H1 (cell line): ENCODE data around the gene ARID5B. TPM values are rescaled to one million over a fixed set of nuclear protein-coding genes. Genes with fewer than 3 reads are reported as not detected.

ENCODE experiments used
- CTCF ChIA-PET: fragments of 300-600 bp; sonication (Branson Sonifier 250); formaldehyde crosslinking; loops from one replicate; lab custom pipeline; 2021; ENCODE audit not compliant: partially characterized antibody; lab: Charles Lee
- POLR2A ChIA-PET: fragments of 300-600 bp; sonication (Branson Sonifier 250); formaldehyde crosslinking; loops from one replicate; lab custom pipeline; 2021; ENCODE audit warnings: inconsistent platforms; ENCODE audit not compliant: partially characterized antibody; lab: Charles Lee
- DNase-seq, 2 experiments: peaks; one replicate each; pipeline versions ENCODE4 v3.0.0 to v3.0.0-alpha.2; 2010 to 2022; ENCODE audit warnings: low spot score in 2 of 2, low read depth in 1 of 2, mixed read lengths in 1 of 2
- FAIRE-seq: peaks from 2 replicates; lab custom pipeline; 2011; peaks lifted over from hg19 to GRCh38; lab: Jason Lieb, UNC
- H2AFZ ChIP-seq: 2 replicates; pipeline ENCODE4 v1.8.1; 2012; ENCODE audit warnings: low read length, inconsistent platforms
- H2AK5ac ChIP-seq: 2 replicates; pipeline ENCODE4 v1.6.1; 2013; ENCODE audit warnings: low read depth, low read length
- H2BK120ac ChIP-seq: replicated peaks from 2 replicates; pipeline ENCODE3; 2013; ENCODE audit warnings: low read depth, low read length, inconsistent platforms
- H2BK12ac ChIP-seq: 2 replicates; pipeline ENCODE4 v1.6.1; 2013; ENCODE audit warnings: low read depth, low read length
- H2BK15ac ChIP-seq: 2 replicates; pipeline ENCODE4 v1.6.1; 2013; ENCODE audit warnings: low read length
- H2BK20ac ChIP-seq: 2 replicates; pipeline ENCODE4 v1.6.1; 2013; ENCODE audit warnings: low read length
- H2BK5ac ChIP-seq: 2 replicates; pipeline ENCODE4 v1.6.1; 2013; ENCODE audit warnings: low read depth, low read length
- H3K14ac ChIP-seq: 2 replicates; pipeline ENCODE4 v1.6.1; 2013; ENCODE audit warnings: inconsistent platforms; ENCODE audit not compliant: insufficient read length
- H3K18ac ChIP-seq: 2 replicates; pipeline ENCODE4 v1.6.1; 2013; ENCODE audit warnings: low read length; ENCODE audit errors: extremely low read depth
- H3K23ac ChIP-seq: 2 replicates; pipeline ENCODE4 v1.6.1; 2013; ENCODE audit warnings: inconsistent platforms; ENCODE audit not compliant: insufficient read length
- H3K23me2 ChIP-seq: 2 replicates; pipeline ENCODE4 v1.6.1; 2013; ENCODE audit warnings: low read depth, low read length
- H3K27ac ChIP-seq: 2 replicates; pipeline ENCODE4 v1.6.1; 2011; ENCODE audit warnings: low read depth, low read length, inconsistent platforms
- H3K27me3 ChIP-seq, 4 experiments: replicated peaks in 1 of 4; 1 replicate in 1 of 4; 2 replicates in 3 of 4; pipeline versions ENCODE4 v1.6.1 to v1.8.1; 2011 to 2013; ENCODE audit warnings: low read length in 3 of 4, mild to moderate bottlenecking in 3 of 4, inconsistent platforms in 2 of 4, mixed read lengths in 2 of 4, moderate library complexity in 1 of 4; ENCODE audit not compliant: control insufficient read depth in 3 of 4, insufficient read depth in 3 of 4; ENCODE audit errors: extremely low read depth in 1 of 4
- H3K36me3 ChIP-seq, 4 experiments: 2 replicates each; pipeline versions ENCODE4 v1.6.1 to v1.8.1; 2011 to 2013; ENCODE audit warnings: mild to moderate bottlenecking in 4 of 4, low read length in 3 of 4, moderate library complexity in 2 of 4, control low read depth in 1 of 4, inconsistent platforms in 1 of 4; ENCODE audit not compliant: insufficient read depth in 4 of 4, control insufficient read depth in 2 of 4
- H3K4ac ChIP-seq: replicated peaks from 2 replicates; pipeline ENCODE3; 2013; ENCODE audit warnings: low read length, low read depth, mixed read lengths, inconsistent platforms; ENCODE audit not compliant: insufficient read length
- H3K4me1 ChIP-seq, 4 experiments: replicated peaks in 1 of 4; 1 replicate in 1 of 4; 2 replicates in 3 of 4; pipeline versions ENCODE4 v1.6.1 to v1.8.1; 2011 to 2013; ENCODE audit warnings: low read length in 3 of 4, inconsistent platforms in 2 of 4, mixed read lengths in 1 of 4; ENCODE audit not compliant: insufficient read depth in 4 of 4, control insufficient read depth in 3 of 4
- H3K4me2 ChIP-seq, 2 experiments: 2 replicates each; pipeline versions ENCODE4 v1.6.1 to v1.8.1; 2011 to 2013; ENCODE audit warnings: low read depth in 2 of 2, low read length in 2 of 2, control low read depth in 1 of 2, inconsistent platforms in 1 of 2, mild to moderate bottlenecking in 1 of 2; ENCODE audit not compliant: insufficient read depth in 1 of 2
- H3K4me3 ChIP-seq, 4 experiments: fragments of 200-600, 300-600 bp in 1 of 4; sonication (generic), shearing (Covaris generic), sonication (Bioruptor Twin) in 1 of 4; 2 replicates each; pipeline versions ENCODE4 v1.5.1 to v1.8.1; 2011 to 2016; ENCODE audit warnings: low read length in 4 of 4, low read depth in 3 of 4, control low read depth in 2 of 4, inconsistent platforms in 2 of 4, mild to moderate bottlenecking in 2 of 4, mixed read lengths in 1 of 4, moderate library complexity in 1 of 4; ENCODE audit not compliant: insufficient read depth in 2 of 4; ENCODE audit errors: extremely low read depth in 1 of 4
- H3K56ac ChIP-seq: replicated peaks from 2 replicates; pipeline ENCODE3; 2013; ENCODE audit warnings: low read depth, mild to moderate bottlenecking, mixed read lengths, low read length, inconsistent platforms; ENCODE audit not compliant: insufficient read length
- H3K79me1 ChIP-seq: 2 replicates; pipeline ENCODE4 v1.6.1; 2013; ENCODE audit warnings: low read depth, low read length, control low read depth
- H3K79me2 ChIP-seq, 2 experiments: 2 replicates each; pipeline versions ENCODE4 v1.6.1 to v1.8.1; 2012 to 2013; ENCODE audit warnings: low read length in 2 of 2, mild to moderate bottlenecking in 2 of 2, inconsistent platforms in 1 of 2; ENCODE audit not compliant: insufficient read depth in 2 of 2, control insufficient read depth in 1 of 2
- H3K9ac ChIP-seq, 4 experiments: replicated peaks in 1 of 4; 1 replicate in 1 of 4; 2 replicates in 3 of 4; pipeline versions ENCODE4 v1.6.1 to v1.8.1; 2011 to 2013; ENCODE audit warnings: low read depth in 3 of 4, low read length in 3 of 4, control low read depth in 2 of 4, mild to moderate bottlenecking in 2 of 4, moderate library complexity in 2 of 4, inconsistent platforms in 1 of 4; ENCODE audit errors: extremely low read depth in 1 of 4
- H3K9me3 ChIP-seq, 2 experiments: 2 replicates each; pipeline versions ENCODE4 v1.6.1 to v1.8.1; 2012 to 2013; ENCODE audit warnings: mild to moderate bottlenecking in 2 of 2, moderate library complexity in 2 of 2, control low read depth in 1 of 2, inconsistent platforms in 1 of 2, low read depth in 1 of 2, low read length in 1 of 2, mixed read lengths in 1 of 2; ENCODE audit not compliant: insufficient read depth in 2 of 2
- H4K20me1 ChIP-seq, 2 experiments: replicated peaks in 1 of 2; 2 replicates each; pipeline versions ENCODE3 to v1.8.1; 2011 to 2013; ENCODE audit warnings: inconsistent platforms in 2 of 2, low read length in 2 of 2, mild to moderate bottlenecking in 1 of 2; ENCODE audit not compliant: insufficient read depth in 2 of 2, control insufficient read depth in 1 of 2
- H4K5ac ChIP-seq: 2 replicates; pipeline ENCODE4 v1.6.1; 2013; ENCODE audit warnings: low read length, low read depth, mixed read lengths, inconsistent platforms; ENCODE audit not compliant: insufficient read length
- H4K8ac ChIP-seq: 2 replicates; pipeline ENCODE4 v1.8.0; 2013; ENCODE audit warnings: mild to moderate bottlenecking, moderate library complexity, low read length, inconsistent platforms; ENCODE audit not compliant: insufficient read depth; ENCODE audit errors: extremely low read depth
- H4K91ac ChIP-seq: replicated peaks from 2 replicates; pipeline ENCODE3; 2013; ENCODE audit warnings: low read length, mixed read lengths, inconsistent platforms; ENCODE audit not compliant: insufficient read length
- ASH2L ChIP-seq: fragments of 200-600, 300-600 bp; sonication (generic); IDR thresholded peaks from one replicate; pipeline ENCODE4 v1.7.1; 2017; ENCODE audit warnings: low read length
- CEBPB ChIP-seq: IDR thresholded peaks from 2 replicates; pipeline ENCODE4 v1.6.1; 2012; ENCODE audit warnings: low read depth, low read length
- E2F6 ChIP-seq: IDR thresholded peaks from 2 replicates; pipeline ENCODE4 v1.6.1; 2012; ENCODE audit warnings: inconsistent platforms
- EGR1 ChIP-seq: IDR thresholded peaks from 2 replicates; pipeline ENCODE4 v1.6.1; 2011; ENCODE audit warnings: low read depth, low read length, borderline replicate concordance
- EP300 ChIP-seq, 2 experiments: IDR thresholded peaks; 1 replicate in 1 of 2; 2 replicates in 1 of 2; pipeline ENCODE4 v1.6.1; 2011 to 2012; ENCODE audit warnings: low read depth in 2 of 2, low read length in 2 of 2, mild to moderate bottlenecking in 2 of 2, borderline replicate concordance in 1 of 2, inconsistent platforms in 1 of 2, moderate library complexity in 1 of 2
- GABPA ChIP-seq: IDR thresholded peaks from 2 replicates; pipeline ENCODE4 v1.6.1; 2011; ENCODE audit warnings: mild to moderate bottlenecking, low read length, moderate library complexity, borderline replicate concordance; ENCODE audit not compliant: insufficient read depth
- KDM1A ChIP-seq: fragments of 200-600, 300-600 bp; sonication (generic); IDR thresholded peaks from 2 replicates; pipeline ENCODE4 v1.7.1; 2016; ENCODE audit warnings: mild to moderate bottlenecking, low read length, borderline replicate concordance
- POU5F1 ChIP-seq: IDR thresholded peaks from 2 replicates; pipeline ENCODE4 v1.6.1; 2011; ENCODE audit warnings: low read depth, mild to moderate bottlenecking, low read length, moderate library complexity
- RFX5 ChIP-seq: IDR thresholded peaks from 2 replicates; pipeline ENCODE4 v1.6.1; 2011; ENCODE audit warnings: low read depth, low read length, improper control_type of control experiment, borderline replicate concordance
- SIN3A ChIP-seq, 2 experiments: IDR thresholded peaks in 1 of 2; conservative IDR thresholded peaks in 1 of 2; 2 replicates each; pipeline ENCODE4 v1.6.1; 2011 to 2012; ENCODE audit warnings: low read length in 2 of 2, improper control_type of control experiment in 1 of 2, low read depth in 1 of 2, mild to moderate bottlenecking in 1 of 2
- SUZ12 ChIP-seq: fragments of 200-600 bp; sonication (generic); IDR thresholded peaks from 2 replicates; pipeline ENCODE4 v1.6.1; 2012; ENCODE audit warnings: mild to moderate bottlenecking, inconsistent platforms, low read length, moderate library complexity, mixed read lengths
- YY1 ChIP-seq: IDR thresholded peaks from 2 replicates; pipeline ENCODE4 v1.6.1; 2011; ENCODE audit warnings: low read depth, mild to moderate bottlenecking, low read length
- WGBS, 2 experiments: shearing (Covaris generic) in 1 of 2; methylation state at CpG; one replicate each; pipeline versions ENCODE4 v1.1.6 to v1.1.7; 2013 to 2015; ENCODE audit warnings: low lambda C conversion rate in 2 of 2, mixed read lengths in 2 of 2, inconsistent platforms in 1 of 2, low coverage in 1 of 2, missing lambda C conversion rate in 1 of 2; ENCODE audit not compliant: insufficient replicate concordance in 2 of 2, insufficient coverage in 1 of 2, insufficient read length in 1 of 2; ENCODE audit errors: extremely low coverage in 1 of 2, missing lambda C conversion rate in 1 of 2; 5-methylcytosine and 5-hydroxymethylcytosine counted together
- polyA plus RNA-seq, 7 experiments: library from polyadenylated mRNA; depleted of rRNA in 3 of 7; stranded (reverse) in 5 of 7; unstranded in 2 of 7; fragments of >200 nt in 5 of 7; fragments of 200-250 nt in 2 of 7; gene quantifications; 1 replicate in 5 of 7; 2 replicates in 1 of 7; 4 replicates in 1 of 7; pipeline versions ENCODE4 v1.2.1 to v1.2.3, GENCODE V29; 2011 to 2013; ENCODE audit warnings: missing spikeins in 2 of 7, mixed read lengths in 2 of 7
- total RNA-seq: library from RNA; stranded (reverse); fragmentation: NEBNext Ultra II Directional; extraction: Animal tissue kit (Norgen Biotek cat#: 25700); gene quantifications from 2 replicates; pipeline ENCODE4 v1.2.1, GENCODE V29; 2021

ARID5B gene
- total and polyA plus RNA-seq, 2 of the 8 experiments (the other 6 are each of a cell fraction or from before 2014, with no cell fraction given), result 0.21 to 1.1 TPM

- Histone ChIP-seq H2BK15ac (no peak overlapping the region), H2AFZ (peak overlapping the region; percentile 8; the same call in 1 of the 2 replicates), H2AK5ac (no peak overlapping the region), H3K79me2 (no peaks in the 10 kb centered on the region), H3K56ac (no peak overlapping the region), H3K27ac (no peak overlapping the region), H2BK120ac (no peak overlapping the region), H4K20me1 (no peaks in the 10 kb centered on the region), H3K23ac (no peak overlapping the region), H2BK20ac (no peak overlapping the region), H3K14ac (no peak overlapping the region), H3K79me1 (no peaks in the 10 kb centered on the region), H3K9ac (no peak overlapping the region), H2BK12ac (no peak overlapping the region), H3K18ac (no peak overlapping the region), H3K4me2 (no peak overlapping the region), H2BK5ac (no peak overlapping the region), H3K4me3 (no peak overlapping the region), H3K9me3 (no peaks in the 10 kb centered on the region), H4K91ac (no peak overlapping the region), H3K27me3 (no peaks in the 10 kb centered on the region), H4K8ac (no peak overlapping the region), H3K23me2 (peaks cover 4% of the 10 kb centered on the region; the same call in 1 of the 2 replicates), H4K5ac (no peak overlapping the region), H3K4me1 (peaks cover 8 to 30% (median 14%) of the 10 kb centered on the region in 4 experiments), H3K4ac (no peak overlapping the region), H3K36me3 (no peaks in the 10 kb centered on the region)
- 91% methylated on average over 4 of the region's 4 CpGs; no CpG with 5 or more reads in 1 of the 2 experiments for WGBS, 2 experiments
- FAIRE-seq (no peak), DNase-seq (no peak)
- POLR2A ChIA-PET, result no interaction called here
- CTCF ChIA-PET, result no interaction called here
- TF ChIP-seq POU5F1 (no peak), EP300 (IDR thresholded peaks at IDR 0.05; ENCODE audit: borderline replicate concordance in 1 of 2, low read depth in 2 of 2, low read length in 2 of 2) (no peak), CEBPB (no peak), E2F6 (no peak), SUZ12 (no peak), YY1 (no peak), RFX5 (no peak), ASH2L (no peak), KDM1A (no peak), SIN3A (conservative IDR thresholded peaks at IDR 0.05 in 1 of 2, IDR thresholded peaks at IDR 0.05 in 1 of 2; ENCODE audit: low read depth in 1 of 2, low read length in 2 of 2) (no peak), GABPA (no peak), EGR1 (no peak)
Observed at GRCh38 chr10:61989995-61990760, 88.7 kb downstream of the ARID5B start.
